K562 (cell line): ENCODE measurements around the gene SFSWAP. TPM values are rescaled to one million over a fixed set of nuclear protein-coding genes. Genes with fewer than 3 reads are reported as not detected.
"Not testable (repeated sequence)": the region's sequence is repeated elsewhere in the genome, so short reads cannot be mapped to it uniquely, and the experiment has no call there.

Experiments used
- ATAC-seq: fragments of 200-7000 bp; cut with Tn5 transposase; 3 replicates; pipeline ENCODE4 v1.9.1; 2020; ENCODE audit warnings: moderate library complexity
- BruUV-seq: library from RNA; stranded (reverse); fragments of 400-500 nt; replicated peaks from 2 replicates; lab custom pipeline; 2021; lab: Mats Ljungman, UMichigan
- CTCF ChIA-PET: fragments of 300-600 bp; formaldehyde crosslinking; extraction: SDS; loops from one replicate; lab custom pipeline; 2021; ENCODE audit warnings: low intra/inter-chr PET ratio; lab: Yijun Ruan, JAX
- POLR2A ChIA-PET: fragments of 300-600, 350-650 bp; sonication (Branson Sonifier 250); formaldehyde crosslinking; extraction: SDS; loops from one replicate; lab custom pipeline; 2021; ENCODE audit warnings: antibody characterized with exemption, inconsistent platforms; lab: Yijun Ruan, JAX
- DNase-seq, 4 experiments: peaks; one replicate each; pipeline versions ENCODE4 v3.0.0 to v3.0.0-alpha.2; 2011 to 2018; ENCODE audit warnings: low spot score in 3 of 4, mixed read lengths in 3 of 4; ENCODE audit errors: extremely low read depth in 1 of 4
- FAIRE-seq: peaks from 2 replicates; lab custom pipeline; 2011; peaks lifted over from hg19 to GRCh38; lab: Jason Lieb, UNC
- H2AFZ ChIP-seq: 2 replicates; pipeline ENCODE4 v1.6.0; 2011; ENCODE audit warnings: low read depth, low read length, control low read depth, inconsistent platforms
- H3K27ac ChIP-seq: fragments of 200-600 bp; 3 replicates; pipeline ENCODE4 v1.8.0; 2011; ENCODE audit warnings: low read depth, mild to moderate bottlenecking, control low read depth, inconsistent platforms, low read length, moderate library complexity, mixed read lengths; ENCODE audit errors: extremely low read depth
- H3K27me3 ChIP-seq, 2 experiments: fragments of 300-600 bp in 1 of 2; 2 replicates in 1 of 2; 3 replicates in 1 of 2; pipeline versions ENCODE4 v1.6.0 to v1.8.0; 2011; ENCODE audit warnings: inconsistent platforms in 2 of 2, low read length in 2 of 2, mild to moderate bottlenecking in 1 of 2, mixed read lengths in 1 of 2, moderate library complexity in 1 of 2; ENCODE audit not compliant: control insufficient read depth in 2 of 2, insufficient read depth in 2 of 2
- H3K36me3 ChIP-seq: fragments of 300-600 bp; 3 replicates; pipeline ENCODE4 v1.8.0; 2011; ENCODE audit warnings: mild to moderate bottlenecking, low read length, inconsistent platforms; ENCODE audit not compliant: control insufficient read depth, insufficient read depth
- H3K4me1 ChIP-seq, 2 experiments: fragments of 200-600 bp in 1 of 2; replicated peaks in 1 of 2; 2 replicates in 1 of 2; 3 replicates in 1 of 2; pipeline versions ENCODE4 v1.5.1 to v1.8.0; 2011; ENCODE audit warnings: inconsistent platforms in 2 of 2, low read length in 2 of 2, mild to moderate bottlenecking in 1 of 2, mixed read lengths in 1 of 2, moderate library complexity in 1 of 2; ENCODE audit not compliant: control insufficient read depth in 2 of 2, insufficient read depth in 2 of 2
- H3K4me2 ChIP-seq: 2 replicates; pipeline ENCODE4 v1.6.1; 2011; ENCODE audit warnings: low read length, control low read depth, inconsistent platforms, mixed read lengths; ENCODE audit not compliant: insufficient read depth
- H3K4me3 ChIP-seq: fragments of 200-600 bp; sonication (generic), shearing (Covaris generic); 2 replicates; pipeline ENCODE4 v1.5.1; 2016; ENCODE audit warnings: control low read depth, inconsistent platforms
- H3K79me2 ChIP-seq: fragments of 200-600 bp; 3 replicates; pipeline ENCODE4 v1.8.0; 2011; ENCODE audit warnings: low read length, inconsistent platforms; ENCODE audit not compliant: control insufficient read depth, insufficient read depth
- H3K9ac ChIP-seq, 2 experiments: 2 replicates each; pipeline versions ENCODE4 v1.6.0 to v1.6.1; 2011; ENCODE audit warnings: low read depth in 2 of 2, low read length in 2 of 2, control low read depth in 1 of 2, inconsistent platforms in 1 of 2, mild to moderate bottlenecking in 1 of 2, mixed read lengths in 1 of 2; ENCODE audit not compliant: insufficient read depth in 1 of 2
- H3K9me1 ChIP-seq: one replicate; pipeline ENCODE4 v1.6.0; 2011; ENCODE audit warnings: inconsistent platforms, mild to moderate bottlenecking, low read length, moderate library complexity; ENCODE audit not compliant: control insufficient read depth, insufficient read depth
- H3K9me3 ChIP-seq: replicated peaks from 2 replicates; pipeline ENCODE4 v1.5.1; 2011; ENCODE audit warnings: low read depth, low read length, inconsistent platforms; ENCODE audit not compliant: control insufficient read depth, insufficient read depth
- H4K20me1 ChIP-seq: replicated peaks from 2 replicates; pipeline ENCODE4 v1.6.1; 2011; ENCODE audit warnings: low read length, inconsistent platforms, mixed read lengths; ENCODE audit not compliant: control insufficient read depth, insufficient read depth
- FOXO4 ChIP-seq: fragments of 450-650 bp; formaldehyde crosslinking; IDR thresholded peaks from 2 replicates; pipeline ENCODE4 v1.4.0; 2020; ENCODE audit warnings: mild to moderate bottlenecking, moderate library complexity
- HMGN3 ChIP-seq: IDR thresholded peaks from 2 replicates; pipeline ENCODE4 v1.6.1; 2011; ENCODE audit warnings: borderline replicate concordance, low read depth, mild to moderate bottlenecking, mixed read lengths, low read length; ENCODE audit not compliant: insufficient read length; ENCODE audit errors: extremely low read depth
- PRDM10 ChIP-seq: fragments of 450-650 bp; IDR thresholded peaks from 2 replicates; pipeline ENCODE4 v1.6.1; 2018; ENCODE audit not compliant: partially characterized antibody
- RBM34 ChIP-seq: fragments of 200-400 bp; formaldehyde crosslinking; IDR thresholded peaks from 2 replicates; pipeline ENCODE4 v1.6.1; 2018; ENCODE audit warnings: low read length, borderline replicate concordance; ENCODE audit not compliant: insufficient read depth
- TRIM28 ChIP-seq: fragments of 450-650 bp; IDR thresholded peaks from 2 replicates; pipeline ENCODE4 v1.6.1; 2017
- ZFP36 ChIP-seq: fragments of 150-350 bp; IDR thresholded peaks from 2 replicates; pipeline ENCODE4 v1.6.1; 2018; ENCODE audit warnings: low read length, low read depth; ENCODE audit not compliant: partially characterized antibody
- ZNF197 ChIP-seq: fragments of 200-800 bp; sonication (Bioruptor generic); IDR thresholded peaks from 2 replicates; pipeline ENCODE4 v1.6.1; 2016; ENCODE audit warnings: low read depth, missing genetic modification characterization, missing compliant biosample characterization
- ZNF431 ChIP-seq: sonication (generic); formaldehyde crosslinking; IDR thresholded peaks from 2 replicates; pipeline ENCODE4 v1.8.0; 2022; ENCODE audit warnings: mild to moderate bottlenecking, missing genetic modification reagents
- ZNF780A ChIP-seq: fragments of 250-450 bp; sonication (Bioruptor Pico); IDR thresholded peaks from 2 replicates; pipeline ENCODE4 v1.5.0; 2021; ENCODE audit warnings: mild to moderate bottlenecking
- WGBS: fragments of 100-300 bp; shearing (Covaris generic); methylation state at CpG from one replicate; pipeline ENCODE4 v1.1.6; 2016; ENCODE audit warnings: low coverage, mixed read lengths; ENCODE audit not compliant: insufficient coverage; ENCODE audit errors: missing lambda C conversion rate; 5-methylcytosine and 5-hydroxymethylcytosine counted together
- in situ Hi-C: fragments of 300-500 bp; cut with MboI; formaldehyde crosslinking; loops from 4 replicates; pipeline ENCODE4 v1.15.0; 2018; ENCODE audit warnings: inconsistent platforms, mixed read lengths
- intact Hi-C: fragments of 100-400 bp; cut with micrococcal nuclease; formaldehyde crosslinking; loops from 2 replicates; pipeline ENCODE4 v1.14.2; 2022
- polyA plus RNA-seq, 8 experiments: library from polyadenylated mRNA; depleted of rRNA in 4 of 8; stranded (reverse) in 5 of 8; unstranded in 3 of 8; fragments of >200 nt; fragmentation: Nextera tagmentation in 2 of 8; fragmentation: Illumina TruSeq in 1 of 8; extraction: Ambion mirVana in 2 of 8; extraction: Trizol in 1 of 8; gene quantifications; 2 replicates each; pipeline versions ENCODE4 v1.2.1 to v1.2.3, GENCODE V29; 2011 to 2014; ENCODE audit warnings: inconsistent platforms in 1 of 8, missing spikeins in 1 of 8
- total RNA-seq, 7 experiments: library from RNA; depleted of rRNA in 6 of 7; stranded (reverse); fragments of >200 nt in 6 of 7; fragmentation: Illumina TruSeq in 2 of 7; extraction: Trizol in 2 of 7; gene quantifications; 2 replicates each; pipeline versions ENCODE4 v1.2.1 to v1.2.3, GENCODE V29; 2011 to 2021; ENCODE audit warnings: low replicate concordance in 1 of 7

Gene SFSWAP
- total and polyA plus RNA-seq, 9 of the 15 experiments (the other 6 are each of a cell fraction or from before 2014, with no cell fraction given) = 2.4 to 60.4 (median 32.6) TPM

GRCh38 chr12:131744675-131745074 lies 33.8 kb downstream of the SFSWAP start:
- DNase-seq (peak in 1 of 4 experiments; percentile 18), FAIRE-seq (peak; percentile 42)
- H3K9ac ChIP-seq, H4K20me1 ChIP-seq, H3K27me3 ChIP-seq, H3K79me2 ChIP-seq, H3K9me1 ChIP-seq, in situ Hi-C loops, H3K4me1 ChIP-seq, H2AFZ ChIP-seq, H3K27ac ChIP-seq, H3K4me3 ChIP-seq, intact Hi-C loops: not testable (repeated sequence)
- H3K9me3 ChIP-seq = peaks cover 24% of the 10 kb centered on the region
- WGBS = 100% methylated on average over 1 of the region's 1 CpG
- POLR2A ChIA-PET = interaction anchor here (1.4 kb wide), 1 partner anchor 7 kb away, joined by 4 read pairs; no protein-coding TSS in a partner anchor
- TF ChIP-seq ZFP36 = peak; percentile 33
- peak; percentile 30; the same call in 1 of the 2 replicates for TF ChIP-seq TRIM28
- TF ChIP-seq ZNF431 = peak; percentile 99
- TF ChIP-seq, all 486 proteins: peak for 3; not testable (repeated sequence) for 483
- CTCF ChIA-PET, ATAC-seq, BruUV-seq, H3K4me2 ChIP-seq: not testable (repeated sequence)
- peaks cover 89% of the 10 kb centered on the region for H3K36me3 ChIP-seq

- BruUV-seq = no TSS peak
- peaks cover 88% of the 10 kb centered on the region for H3K36me3 ChIP-seq
- FAIRE-seq = no peak
- TF ChIP-seq ZNF780A (CRISPR knock-in tag) (no peak), ZNF197 (CRISPR knock-in tag) (no peak), HMGN3 (no peak), FOXO4 (CRISPR knock-in tag) (no peak), PRDM10 (no peak), RBM34 (no peak)
Observed at GRCh38 chr12:131745706-131746105, 34.8 kb downstream of the SFSWAP start.

More at GRCh38 chr12:131745706-131746105, 34.8 kb downstream of the SFSWAP start:
- no peak overlapping the region for H3K4me3 ChIP-seq
- no peaks in the 10 kb centered on the region for H3K79me2 ChIP-seq
- H3K27me3 ChIP-seq = no peaks in the 10 kb centered on the region
- ChIA-PET POLR2A (interaction anchor here (1.4 kb wide), 2 partner anchors 9 kb away, joined by 4 to 6 read pairs; no protein-coding TSS in a partner anchor), CTCF (no interaction called here)
- DNase-seq (no peak), ATAC-seq (no peak)
- in situ Hi-C loops = no loop called here
- WGBS = 95% methylated on average over 7 of the region's 7 CpGs
- no peak overlapping the region for H2AFZ ChIP-seq
- no peak overlapping the region for H3K4me2 ChIP-seq
- H3K9me3 ChIP-seq = peaks cover 24% of the 10 kb centered on the region
- H3K9me1 ChIP-seq = no peaks in the 10 kb centered on the region
- intact Hi-C loops = no loop called here
- H3K9ac ChIP-seq = no peak overlapping the region
- H4K20me1 ChIP-seq = no peaks in the 10 kb centered on the region
- no peak overlapping the region for H3K27ac ChIP-seq
- no peaks in the 10 kb centered on the region for H3K4me1 ChIP-seq
